KBM-7 (cell line): ENCODE results near the gene XXYLT1.

Experiments used
- DNase-seq: peaks from one replicate; pipeline ENCODE4 v3.0.0-alpha.2; 2015
- in situ Hi-C: fragments of 300-500 bp; cut with MboI; formaldehyde crosslinking; loops from 2 replicates; pipeline ENCODE4 v1.14.3; 2020; ENCODE audit warnings: low sequenced_read_pairs, low pct_unique_long_range_greater_than_20kb, mixed read lengths

XXYLT1 gene

GRCh38 chr3:195268576-195269309 is 2.2 kb downstream of the XXYLT1 start:
- no peak for DNase-seq
- in situ Hi-C loops: no loop called here

- DNase-seq: no peak
- in situ Hi-C loops: no loop called here
These were observed 3.9 kb downstream of the XXYLT1 start for GRCh38 chr3:195267096-195267495.

GRCh38 chr3:195266428-195266827 is 4.5 kb downstream of the XXYLT1 start:
- DNase-seq: no peak
- in situ Hi-C loops: no loop called here

DNA sequence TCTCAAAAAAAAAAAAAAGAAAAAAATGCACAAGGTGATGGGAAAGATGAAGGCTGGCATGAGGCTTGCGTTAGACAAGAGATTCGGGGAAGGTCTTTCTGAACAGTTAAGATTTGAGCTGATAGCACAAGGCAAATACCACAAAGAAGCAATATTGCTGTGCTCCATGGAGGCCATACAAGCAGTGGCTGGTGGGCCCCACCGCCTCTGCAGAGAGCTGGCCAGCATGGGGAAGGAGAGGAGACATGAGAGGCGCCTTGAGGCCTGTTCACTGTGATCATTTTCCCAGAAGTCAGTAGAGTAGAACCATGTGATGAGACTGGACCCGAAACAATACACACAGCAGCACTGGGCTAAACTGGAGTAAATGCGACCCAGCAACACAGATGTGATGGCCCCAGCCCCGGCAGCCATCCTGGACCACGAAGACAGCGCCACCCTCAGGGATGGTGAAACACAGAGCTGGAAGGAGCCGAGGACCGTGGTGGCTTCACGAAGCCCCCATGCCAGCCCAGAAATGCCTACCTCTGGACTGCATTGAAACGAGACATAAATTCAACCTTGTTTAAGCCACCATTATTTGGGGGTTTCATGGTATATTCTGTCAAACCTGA is 5.5 kb downstream of the XXYLT1 start:
- in situ Hi-C loops: no loop called here
- DNase-seq: no peak

DNA sequence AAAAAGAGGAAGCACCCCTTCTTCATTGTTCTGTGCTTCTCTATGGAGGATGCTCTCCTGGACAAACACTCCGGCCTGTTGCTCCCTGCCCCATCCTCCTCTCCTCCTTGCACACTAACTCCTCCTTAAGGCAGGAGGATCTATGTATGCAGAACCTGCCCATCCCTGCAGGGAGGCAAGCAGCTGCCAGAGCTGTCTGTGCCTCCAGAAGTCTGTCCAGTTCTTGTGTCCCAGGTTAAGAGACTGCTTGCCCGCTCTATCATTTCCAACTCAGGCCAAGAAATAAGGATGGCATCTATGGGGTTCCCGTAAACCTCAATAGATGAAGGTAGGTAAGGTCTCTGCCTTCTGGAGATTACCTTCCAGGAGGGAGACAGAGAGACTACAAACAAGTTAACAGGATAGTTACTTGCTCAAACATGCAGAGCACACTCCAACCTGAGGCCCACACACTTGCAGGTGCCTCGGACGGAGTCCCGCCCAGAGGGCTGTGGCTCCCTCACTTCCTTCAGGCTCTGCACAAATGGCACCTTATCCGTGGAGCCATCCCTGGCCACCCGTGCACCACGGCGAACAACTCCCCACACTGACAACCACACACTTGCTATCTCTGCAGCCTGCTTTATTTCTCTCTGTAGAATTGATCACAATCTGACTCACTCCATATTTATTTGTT is 6.9 kb downstream of the XXYLT1 start:
- peak; percentile 19 for DNase-seq
- in situ Hi-C loops: no loop called here

DNA sequence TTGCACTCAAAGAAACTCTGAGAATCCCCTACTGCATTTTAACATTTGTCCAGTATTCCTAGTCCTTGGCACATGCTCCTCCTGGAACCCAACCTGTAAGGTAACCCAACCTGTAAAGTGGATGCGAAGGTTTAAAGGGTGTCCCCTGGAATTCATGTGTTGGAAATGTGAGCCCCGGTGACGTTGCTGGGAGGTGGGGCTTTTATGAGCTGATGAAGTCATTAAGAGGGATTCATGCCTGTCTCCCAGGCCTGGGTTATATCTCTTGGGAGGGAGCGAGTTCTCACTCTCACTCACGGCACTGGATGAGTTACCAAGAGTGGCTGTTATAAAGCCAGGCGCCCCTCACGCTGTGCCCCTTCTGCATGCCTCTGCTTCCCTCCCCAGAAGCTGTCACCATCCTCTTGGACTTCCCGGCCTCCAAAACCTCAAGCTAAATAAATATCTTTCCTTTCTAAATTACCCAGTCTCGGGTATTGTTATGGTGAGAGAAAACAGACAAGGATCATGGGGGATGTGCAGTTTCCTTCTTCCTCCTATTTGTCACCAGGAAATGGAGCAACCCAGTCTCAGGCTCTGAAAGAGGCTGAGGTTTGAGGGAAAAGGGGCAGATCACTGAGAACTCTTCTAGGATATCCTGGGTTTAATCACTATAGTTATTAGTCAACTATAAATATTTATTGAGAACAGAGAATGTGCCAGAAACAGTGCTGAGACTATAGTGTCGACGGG is 7.6 kb downstream of the XXYLT1 start:
- no peak for DNase-seq
- in situ Hi-C loops: no loop called here

DNA sequence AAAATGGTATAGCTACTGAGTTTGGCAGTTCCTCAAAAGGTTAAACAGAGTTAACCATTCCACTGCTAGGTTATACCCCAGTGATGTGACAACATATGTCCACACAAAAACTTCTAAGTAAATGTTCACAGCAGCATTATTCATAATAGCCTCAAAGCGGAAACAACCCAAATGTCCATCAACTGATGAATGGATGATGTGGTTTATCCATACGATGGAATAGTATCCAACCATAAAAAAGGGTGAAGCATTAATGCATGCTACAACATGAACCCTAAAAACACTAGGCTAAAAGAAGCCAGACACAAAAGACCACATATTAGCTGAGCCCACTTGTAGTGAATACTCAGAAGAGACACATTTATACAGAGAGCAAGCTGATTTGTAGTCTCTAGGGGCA is 9.0 kb downstream of the XXYLT1 start:
- in situ Hi-C loops: no loop called here
- DNase-seq: no peak

GRCh38 chr3:195260280-195260905 is 10.6 kb downstream of the XXYLT1 start:
- in situ Hi-C loops: no loop called here
- DNase-seq: peak; percentile 66

- in situ Hi-C loops: loop anchor here (10.0 kb wide), 1 partner anchor 575 kb away; the partner anchor contains the start of gene FAM43A
- DNase-seq: peak; percentile 98
These were observed 11.3 kb downstream of the XXYLT1 start for GRCh38 chr3:195259475-195260279.

GRCh38 chr3:195259154-195259474 is 11.8 kb downstream of the XXYLT1 start:
- no peak for DNase-seq
- in situ Hi-C loops: loop anchor here (10.0 kb wide), 1 partner anchor 574 kb away; the partner anchor contains the start of gene FAM43A

- in situ Hi-C loops: loop anchor here (10.0 kb wide), 1 partner anchor 574 kb away; the partner anchor contains the start of gene FAM43A
- no peak for DNase-seq
These were observed 12.4 kb downstream of the XXYLT1 start for GRCh38 chr3:195258449-195259153.

- no peak for DNase-seq
- in situ Hi-C loops: loop anchor here (10.0 kb wide), 1 partner anchor 573 kb away; the partner anchor contains the start of gene FAM43A
These were observed 13.2 kb downstream of the XXYLT1 start for GRCh38 chr3:195257454-195258448.

DNA sequence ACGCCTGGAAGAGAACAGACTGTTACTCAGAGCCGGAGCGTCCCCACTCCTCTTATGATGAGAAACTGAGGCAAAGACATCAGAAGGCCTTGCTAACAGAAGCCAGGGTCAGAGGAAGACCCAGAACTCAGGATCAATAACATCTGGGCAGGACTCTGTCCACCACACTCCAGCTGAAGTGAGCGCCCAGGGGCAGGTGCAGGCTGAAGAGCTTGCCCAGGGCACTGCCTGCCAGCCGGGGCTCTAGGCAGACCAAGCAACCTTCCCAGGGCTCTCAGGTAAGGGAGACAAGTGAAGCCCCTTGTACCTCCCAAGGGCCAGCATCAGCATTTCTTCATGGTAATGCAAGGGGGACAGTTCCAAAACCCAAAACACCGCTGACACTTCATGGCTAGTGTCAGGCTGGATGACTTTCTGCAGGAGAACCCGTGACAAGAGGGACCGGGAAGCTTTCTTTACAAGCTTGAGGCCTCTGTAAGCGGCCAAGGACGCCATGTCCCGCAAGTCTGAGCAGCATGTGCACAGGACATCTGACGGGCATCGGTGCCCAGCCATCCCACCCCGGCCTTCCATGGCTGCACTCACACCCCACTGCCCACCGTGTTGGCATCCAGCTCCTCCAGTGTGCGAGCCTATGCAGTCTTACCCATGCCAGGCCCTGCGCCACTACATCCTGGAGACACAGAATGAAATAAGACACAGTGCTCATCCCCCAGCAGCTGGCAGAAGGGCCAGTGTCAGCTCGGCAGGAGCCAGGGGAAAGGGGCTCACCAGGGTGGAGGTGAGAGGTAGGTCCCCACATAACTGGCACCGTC is 14.1 kb downstream of the XXYLT1 start:
- in situ Hi-C loops: loop anchor here (10.0 kb wide), 1 partner anchor 572 kb away; the partner anchor contains the start of gene FAM43A
- DNase-seq: no peak

GRCh38 chr3:195255571-195256501 is 15.1 kb downstream of the XXYLT1 start:
- in situ Hi-C loops: loop anchor here (10.0 kb wide), 1 partner anchor 571 kb away; the partner anchor contains the start of gene FAM43A
- no peak for DNase-seq

GRCh38 chr3:195255176-195255500 is 15.8 kb downstream of the XXYLT1 start:
- DNase-seq: no peak
- in situ Hi-C loops: loop anchor here (10.0 kb wide), 1 partner anchor 570 kb away; the partner anchor contains the start of gene FAM43A
